Gastrocnemius medialis (tissue), 4 donors: Measurements from ENCODE around the gene MAP3K7.

Experiments used
- CTCF ChIP-seq, 5 experiments: fragments of 450-650 bp in 3 of 5; fragments of 200-600 bp in 2 of 5; sonication (generic) in 2 of 5; IDR thresholded peaks in 4 of 5; conservative IDR thresholded peaks in 1 of 5; 1 replicate in 4 of 5; 2 replicates in 1 of 5; pipeline ENCODE4 v1.5.1; 2016 to 2019; ENCODE audit warnings: antibody characterized with exemption in 5 of 5, mild to moderate bottlenecking in 3 of 5, moderate library complexity in 3 of 5
- POLR2A ChIP-seq, 2 donors: fragments of 450-650 bp; IDR thresholded peaks; one replicate each; pipeline ENCODE4 v1.6.1; 2017; ENCODE audit warnings: antibody characterized with exemption in 2 of 2, mild to moderate bottlenecking in 2 of 2, moderate library complexity in 2 of 2

GRCh38 chr6:90545448-90545847, 41.4 kb downstream of the MAP3K7 start:
- TF ChIP-seq CTCF (IDR thresholded peaks at IDR 0.05 in 4 of 5, conservative IDR thresholded peaks at IDR 0.05 in 1 of 5) = no peak
- no peak for TF ChIP-seq POLR2A (IDR thresholded peaks at IDR 0.05)
